ENCODE data around the gene WSB1. TPM values are rescaled to one million over a fixed set of nuclear protein-coding genes. Genes with fewer than 3 reads are reported as not detected.
A peak's percentile ranks its signal among the peaks of the same experiment; 100 is the strongest.

WSB1 gene
- total and polyA plus RNA-seq, 2 of the 8 experiments (the other 6 are each of a cell fraction or from before 2014, with no cell fraction given), result 113 to 140 TPM

DNA sequence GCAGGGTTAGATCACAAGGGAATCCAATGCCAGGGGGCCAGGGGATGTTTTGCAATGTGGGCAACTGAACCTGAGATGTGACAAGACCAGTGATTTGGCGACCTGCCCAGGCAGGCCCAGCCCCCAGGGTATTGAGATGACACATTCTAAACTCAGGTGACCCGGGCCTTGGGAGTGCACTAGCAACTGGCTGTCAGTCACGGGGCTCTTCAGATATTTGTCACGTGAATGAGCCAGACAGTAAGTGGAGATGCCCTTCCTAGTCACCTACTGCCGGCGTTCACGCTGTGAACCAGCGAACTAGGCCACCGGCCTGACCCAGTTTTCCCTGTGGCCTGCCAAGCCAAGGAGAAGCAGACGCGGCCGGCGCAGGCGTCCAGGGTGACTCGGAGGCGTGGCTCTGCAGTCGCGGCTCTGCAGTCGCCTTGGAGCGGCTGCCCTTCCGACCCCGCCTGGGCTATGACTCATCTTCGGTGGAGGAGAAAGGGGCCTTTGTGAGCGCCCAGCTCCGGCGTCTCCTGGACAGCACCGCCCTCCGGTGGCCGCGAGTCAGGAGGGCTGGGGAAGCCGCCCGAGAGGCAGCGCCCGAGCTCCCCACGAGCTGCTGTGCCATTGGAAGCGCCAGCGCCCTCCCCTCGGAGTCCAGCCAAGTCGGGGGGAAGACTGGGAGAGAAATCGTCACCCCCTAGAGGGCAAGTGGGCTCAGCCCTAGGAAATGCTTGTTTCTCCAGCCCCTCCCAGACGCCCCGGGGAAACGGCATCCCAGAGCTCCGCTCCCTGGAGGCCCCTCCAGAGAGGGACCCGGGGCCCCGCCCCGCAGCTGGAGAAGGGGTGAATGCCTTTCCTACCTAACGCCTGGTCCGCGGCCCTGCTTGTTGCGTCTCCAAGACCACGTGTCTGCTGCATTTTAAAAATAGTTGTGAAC is 38.8 kb downstream of the WSB1 start (continued):
- TF ChIP-seq, protein P1, sequence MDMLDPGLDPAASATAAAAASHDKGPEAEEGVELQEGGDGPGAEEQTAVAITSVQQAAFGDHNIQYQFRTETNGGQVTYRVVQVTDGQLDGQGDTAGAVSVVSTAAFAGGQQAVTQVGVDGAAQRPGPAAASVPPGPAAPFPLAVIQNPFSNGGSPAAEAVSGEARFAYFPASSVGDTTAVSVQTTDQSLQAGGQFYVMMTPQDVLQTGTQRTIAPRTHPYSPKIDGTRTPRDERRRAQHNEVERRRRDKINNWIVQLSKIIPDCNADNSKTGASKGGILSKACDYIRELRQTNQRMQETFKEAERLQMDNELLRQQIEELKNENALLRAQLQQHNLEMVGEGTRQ (IDR thresholded peaks at IDR 0.05; ENCODE audit: low read length), result no peak; the same call in 1 of the 2 replicates
- TF ChIP-seq BACH1 (IDR thresholded peaks at IDR 0.05; ENCODE audit: low read length), result 0 out of 2 replicates have a peak, but pooled peaks have one; percentile 17
- TF ChIP-seq YY1 (IDR thresholded peaks at IDR 0.05; ENCODE audit: low read depth, low read length), result no peak
- TF ChIP-seq, protein P2, sequence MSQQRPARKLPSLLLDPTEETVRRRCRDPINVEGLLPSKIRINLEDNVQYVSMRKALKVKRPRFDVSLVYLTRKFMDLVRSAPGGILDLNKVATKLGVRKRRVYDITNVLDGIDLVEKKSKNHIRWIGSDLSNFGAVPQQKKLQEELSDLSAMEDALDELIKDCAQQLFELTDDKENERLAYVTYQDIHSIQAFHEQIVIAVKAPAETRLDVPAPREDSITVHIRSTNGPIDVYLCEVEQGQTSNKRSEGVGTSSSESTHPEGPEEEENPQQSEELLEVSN (IDR thresholded peaks at IDR 0.05), result no peak
- no peak for TF ChIP-seq HDAC2 (IDR thresholded peaks at IDR 0.05; ENCODE audit: borderline replicate concordance in 1 of 2, low read depth in 2 of 2, low read length in 2 of 2)
- TF ChIP-seq TCF12 (IDR thresholded peaks at IDR 0.05; ENCODE audit: low read depth, low read length), result 0 out of 2 replicates have a peak, but pooled peaks have one; percentile 2
- no peak for TF ChIP-seq TBP (IDR thresholded peaks at IDR 0.05; ENCODE audit: low read depth, low read length)
- TF ChIP-seq SIN3A (conservative IDR thresholded peaks at IDR 0.05 in 1 of 2, IDR thresholded peaks at IDR 0.05 in 1 of 2; ENCODE audit: low read depth in 1 of 2, low read length in 2 of 2), result no peak; a peak in 1 of 4 replicates
- no peak for TF ChIP-seq SIX5 (IDR thresholded peaks at IDR 0.05; ENCODE audit: low read depth, low read length)
- TF ChIP-seq KDM5A (IDR thresholded peaks at IDR 0.05; ENCODE audit: low read length), result no peak
- no peak for TF ChIP-seq SRF (IDR thresholded peaks at IDR 0.05; ENCODE audit: low read depth, low read length)
- no peak for TF ChIP-seq RNF2 (IDR thresholded peaks at IDR 0.05; ENCODE audit: borderline replicate concordance, low read depth, low read length, missing control alignments, poor library complexity, severe bottlenecking)
- TF ChIP-seq FOSL1 (IDR thresholded peaks at IDR 0.05; ENCODE audit: insufficient read depth, low read depth, low read length), result 0 out of 2 replicates have a peak, but pooled peaks have one; percentile 53
- TF ChIP-seq KDM1A (IDR thresholded peaks at IDR 0.05; ENCODE audit: borderline replicate concordance, low read length), result no peak
- peak; percentile 86 to 92 for TF ChIP-seq RAD21 (IDR thresholded peaks at IDR 0.05 in 1 of 2, conservative IDR thresholded peaks at IDR 0.05 in 1 of 2; ENCODE audit: low read depth in 2 of 2, low read length in 2 of 2)
- no peak for TF ChIP-seq CBX5 (IDR thresholded peaks at IDR 0.05; ENCODE audit: low read depth, low read length)
- TF ChIP-seq RXRA (IDR thresholded peaks at IDR 0.05; ENCODE audit: insufficient read depth, low read depth, low read length), result no peak
- TF ChIP-seq BRCA1 (IDR thresholded peaks at IDR 0.05; ENCODE audit: low read depth, low read length), result no peak
- peak; percentile 64; the same call in 1 of the 2 replicates for TF ChIP-seq PHF8 (conservative IDR thresholded peaks at IDR 0.05; ENCODE audit: low read depth, low read length)
- TF ChIP-seq POLR2AphosphoS5 (IDR thresholded peaks at IDR 0.05; ENCODE audit: low read depth, low read length), result no peak
- TF ChIP-seq CREB1 (IDR thresholded peaks at IDR 0.05), result 0 out of 2 replicates have a peak, but pooled peaks have one; percentile 13

All from H1 (cell line).